Loucy (cell line): Measurements from ENCODE around the gene GJB1.

ENCODE experiments used
- CTCF ChIP-seq: fragments of 200-600 bp; sonication (generic); conservative IDR thresholded peaks from 2 replicates; pipeline ENCODE4 v1.5.1; 2014; ENCODE audit warnings: mild to moderate bottlenecking, antibody characterized with exemption, low read length
- EZH2phosphoT487 ChIP-seq: fragments of 200-600 bp; IDR thresholded peaks from 2 replicates; pipeline ENCODE4 v1.6.1; 2018; ENCODE audit warnings: antibody characterized with exemption, mild to moderate bottlenecking, moderate library complexity, borderline replicate concordance

- no peak for TF ChIP-seq CTCF
- no peak for TF ChIP-seq EZH2phosphoT487
Measured at GRCh38 chrX:71241301-71241700, 18.3 kb downstream of the GJB1 start.
